GM18858 (cell line): ENCODE measurements around the gene ARX.

ENCODE experiments used
- ATAC-seq: cut with Tn5 transposase; IDR thresholded peaks from one replicate; pipeline ENCODE4 v1.9.1; 2021; ENCODE audit not compliant: unreplicated experiment

Gene ARX

GRCh38 chrX:25015486-25016360 lies at the start of gene ARX:
ARX (minus strand) TSS chrX:25015965; CDS start chrX:25015737, 228 bp downstream.
- ATAC-seq = no peak

- ATAC-seq = no peak
Measured at GRCh38 chrX:25059273-25059672, 43.5 kb upstream of the ARX start.

GRCh38 chrX:25052798-25053534 lies 37.2 kb upstream of the ARX start:
- no peak for ATAC-seq

- ATAC-seq = no peak
Measured at GRCh38 chrX:25049971-25050370, 34.2 kb upstream of the ARX start.

GRCh38 chrX:25049357-25049756 lies 33.6 kb upstream of the ARX start:
- no peak for ATAC-seq

- no peak for ATAC-seq
Measured at GRCh38 chrX:25048178-25048577, 32.4 kb upstream of the ARX start.

GRCh38 chrX:25043192-25043591 lies 27.4 kb upstream of the ARX start:
- no peak for ATAC-seq

- ATAC-seq = no peak
Measured at GRCh38 chrX:25039036-25039435, 23.3 kb upstream of the ARX start.

GRCh38 chrX:25034889-25035288 lies 19.1 kb upstream of the ARX start:
- no peak for ATAC-seq

GRCh38 chrX:25029288-25029825 lies 13.6 kb upstream of the ARX start:
- no peak for ATAC-seq

GRCh38 chrX:25028726-25029125 lies 13.0 kb upstream of the ARX start:
- ATAC-seq = no peak

- no peak for ATAC-seq
Measured at GRCh38 chrX:25026576-25026975, 10.8 kb upstream of the ARX start.

GRCh38 chrX:25025615-25026014 lies 9.8 kb upstream of the ARX start:
- no peak for ATAC-seq

- no peak for ATAC-seq
Measured at GRCh38 chrX:25023908-25024307, 8.1 kb upstream of the ARX start.

- ATAC-seq = no peak
Measured at GRCh38 chrX:25022499-25023325, 6.9 kb upstream of the ARX start.

GRCh38 chrX:25020905-25021449 lies 5.2 kb upstream of the ARX start:
- ATAC-seq = no peak

- no peak for ATAC-seq
Measured at GRCh38 chrX:25020391-25020904, 4.7 kb upstream of the ARX start.

- ATAC-seq = no peak
Measured at GRCh38 chrX:25019707-25020390, 4.1 kb upstream of the ARX start.

- ATAC-seq = no peak
Measured at GRCh38 chrX:25018682-25019081, 2.9 kb upstream of the ARX start.

- ATAC-seq = no peak
Measured at GRCh38 chrX:25017667-25018247, 2.0 kb upstream of the ARX start.
